ENCODE results near the gene TAGLN3.

The TAGLN3 gene

GRCh38 chr3:111998636-111999483 is at the start of gene TAGLN3:
Gene TAGLN3 (plus strand): TSS chr3:111998922. CDS start chr3:111999423, 501 bp downstream.
- no peak for TF ChIP-seq CTCF (IDR thresholded peaks at IDR 0.05; ENCODE audit: borderline replicate concordance, insufficient read depth, low read depth, low read length)
- H3K4me3 ChIP-seq (ENCODE audit: low read depth, low read length): peak within 1 kb of the TSS; percentile 39

GRCh38 chr3:111949712-111950111 is 49.0 kb upstream of the TAGLN3 start:
- no peak overlapping the region for H3K4me3 ChIP-seq (ENCODE audit: low read depth, low read length)
- TF ChIP-seq CTCF (IDR thresholded peaks at IDR 0.05; ENCODE audit: borderline replicate concordance, insufficient read depth, low read depth, low read length): no peak

GRCh38 chr3:111951032-111951431 is 47.7 kb upstream of the TAGLN3 start:
- no peak overlapping the region for H3K4me3 ChIP-seq (ENCODE audit: low read depth, low read length)
- no peak for TF ChIP-seq CTCF (IDR thresholded peaks at IDR 0.05; ENCODE audit: borderline replicate concordance, insufficient read depth, low read depth, low read length)

- no peak for TF ChIP-seq CTCF (IDR thresholded peaks at IDR 0.05; ENCODE audit: borderline replicate concordance, insufficient read depth, low read depth, low read length)
- no peak overlapping the region for H3K4me3 ChIP-seq (ENCODE audit: low read depth, low read length)
These were observed 46.6 kb upstream of the TAGLN3 start for GRCh38 chr3:111952086-111952485.

GRCh38 chr3:111952866-111953450 is 45.8 kb upstream of the TAGLN3 start:
- H3K4me3 ChIP-seq (ENCODE audit: low read depth, low read length): no peak overlapping the region
- TF ChIP-seq CTCF (IDR thresholded peaks at IDR 0.05; ENCODE audit: borderline replicate concordance, insufficient read depth, low read depth, low read length): no peak

GRCh38 chr3:111954228-111954990 is 44.3 kb upstream of the TAGLN3 start:
- H3K4me3 ChIP-seq (ENCODE audit: low read depth, low read length): no peak overlapping the region
- TF ChIP-seq CTCF (IDR thresholded peaks at IDR 0.05; ENCODE audit: borderline replicate concordance, insufficient read depth, low read depth, low read length): no peak
